CD4-positive, CD25-positive, alpha-beta regulatory T cell (primary cell): ENCODE data around the gene GADL1. TPM values are rescaled to one million over a fixed set of nuclear protein-coding genes. Genes with fewer than 3 reads are reported as not detected.
A peak's percentile ranks its signal among the peaks of the same experiment; 100 is the strongest.

ENCODE experiments used
- ATAC-seq, 2 donors: fragments of 150-1000 bp; cut with Tn5 transposase; one replicate each; pipeline ENCODE4 v1.10.0; 2021; ENCODE audit warnings: low read depth in 2 of 2, moderate number of reproducible peaks in 2 of 2, moderate library complexity in 1 of 2
- DNase-seq, 3 donors: peaks; one replicate each; pipeline versions ENCODE4 v3.0.0 to v3.0.0-alpha.2; 2012 to 2022; ENCODE audit warnings: mixed read lengths in 1 of 3
- H3K27ac ChIP-seq: one replicate; pipeline ENCODE4 v1.7.0; 2013; ENCODE audit warnings: mild to moderate bottlenecking, low read length; ENCODE audit not compliant: insufficient read depth, poor library complexity, severe bottlenecking
- H3K27me3 ChIP-seq: one replicate; pipeline ENCODE4 v1.7.0; 2013; ENCODE audit warnings: low read length; ENCODE audit not compliant: control insufficient read depth, insufficient read depth
- H3K36me3 ChIP-seq: one replicate; pipeline ENCODE4 v1.7.0; 2013; ENCODE audit warnings: mild to moderate bottlenecking, low read length, moderate library complexity; ENCODE audit not compliant: control insufficient read depth, insufficient read depth
- H3K4me1 ChIP-seq: 2 replicates; pipeline ENCODE4 v1.7.0; 2013; ENCODE audit warnings: mild to moderate bottlenecking, low read length; ENCODE audit not compliant: insufficient read depth, control insufficient read depth, poor library complexity, severe bottlenecking
- H3K4me3 ChIP-seq: one replicate; pipeline ENCODE4 v1.7.0; 2013; ENCODE audit warnings: low read depth, mild to moderate bottlenecking, low read length, moderate library complexity
- H3K9me3 ChIP-seq, 2 experiments: 1 replicate in 1 of 2; 2 replicates in 1 of 2; pipeline ENCODE4 v1.7.0; 2013; ENCODE audit warnings: low read length in 2 of 2, mild to moderate bottlenecking in 1 of 2, moderate library complexity in 1 of 2; ENCODE audit not compliant: control insufficient read depth in 2 of 2
- H3K27ac Mint-ChIP-seq, 3 donors: one replicate each; pipeline ENCODE4 v1.8.0; 2020 to 2022; ENCODE audit warnings: mild to moderate bottlenecking in 3 of 3, mixed read lengths in 3 of 3, moderate library complexity in 2 of 3
- H3K27me3 Mint-ChIP-seq: one replicate; pipeline ENCODE4 v1.8.0; 2022; ENCODE audit warnings: mild to moderate bottlenecking, mixed read lengths
- H3K36me3 Mint-ChIP-seq: one replicate; pipeline ENCODE4 v1.8.0; 2020; ENCODE audit warnings: mixed read lengths
- H3K4me1 Mint-ChIP-seq, 4 donors: one replicate each; pipeline ENCODE4 v1.8.0; 2020 to 2022; ENCODE audit warnings: mixed read lengths in 4 of 4, mild to moderate bottlenecking in 1 of 4
- H3K4me3 Mint-ChIP-seq, 4 donors: one replicate each; pipeline ENCODE4 v1.8.0; 2020 to 2022; ENCODE audit warnings: mild to moderate bottlenecking in 4 of 4, mixed read lengths in 4 of 4, moderate library complexity in 3 of 4
- H3K9me3 Mint-ChIP-seq, 7 donors: one replicate each; pipeline ENCODE4 v1.8.0; 2020 to 2022; ENCODE audit warnings: mixed read lengths in 7 of 7, mild to moderate bottlenecking in 3 of 7, moderate library complexity in 2 of 7
- polyA plus RNA-seq, 4 donors: library from polyadenylated mRNA; unstranded; fragments of 300-500 nt; fragmentation: Illumina TruSeq; gene quantifications; one replicate each; pipeline ENCODE4 v1.2.3, GENCODE V29; 2021
- total RNA-seq: library from RNA; stranded (reverse); gene quantifications from one replicate; pipeline ENCODE4 v1.2.3, GENCODE V29; 2022

The GADL1 gene
- total and polyA plus RNA-seq, 5 donors from 2014 or later: not detected

DNA sequence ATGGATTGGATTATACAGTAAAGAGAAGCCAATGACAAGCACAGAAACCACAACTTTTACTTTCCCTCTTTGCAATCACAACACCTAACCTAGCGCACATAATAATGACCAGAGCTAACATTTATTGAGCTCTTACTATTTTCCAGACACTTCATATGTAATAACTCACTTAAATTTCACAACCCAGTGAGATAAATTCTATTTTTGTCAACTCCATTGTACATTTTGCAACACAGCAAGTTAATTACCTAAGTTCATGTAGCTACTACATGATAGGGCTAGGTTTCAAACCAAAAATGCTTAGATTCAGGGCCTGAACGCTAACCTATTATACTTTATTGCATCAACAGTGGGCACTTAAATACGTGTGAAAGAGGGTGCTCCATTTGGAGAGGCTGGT is 89.5 kb downstream of the GADL1 start:
- Mint-ChIP-seq H3K9me3 (peaks cover 0 to 1% (median 0%) of the 10 kb centered on the region in 7 donors), H3K4me3 (no peak overlapping the region), H3K27me3 (peaks cover 7% of the 10 kb centered on the region), H3K4me1 (peaks cover 0 to 8% (median 0%) of the 10 kb centered on the region in 4 donors), H3K36me3 (no peaks in the 10 kb centered on the region), H3K27ac (peak overlapping the region in 1 of 3 donors; percentile 77)
- no peaks in the 10 kb centered on the region for H3K36me3 ChIP-seq
- H3K9me3 ChIP-seq: no peaks in the 10 kb centered on the region
- H3K27me3 ChIP-seq: no peaks in the 10 kb centered on the region
- DNase-seq (no peak), ATAC-seq (no peak)
- H3K27ac ChIP-seq: no peak overlapping the region
- no peaks in the 10 kb centered on the region for H3K4me1 ChIP-seq
- H3K4me3 ChIP-seq: no peak overlapping the region

DNA sequence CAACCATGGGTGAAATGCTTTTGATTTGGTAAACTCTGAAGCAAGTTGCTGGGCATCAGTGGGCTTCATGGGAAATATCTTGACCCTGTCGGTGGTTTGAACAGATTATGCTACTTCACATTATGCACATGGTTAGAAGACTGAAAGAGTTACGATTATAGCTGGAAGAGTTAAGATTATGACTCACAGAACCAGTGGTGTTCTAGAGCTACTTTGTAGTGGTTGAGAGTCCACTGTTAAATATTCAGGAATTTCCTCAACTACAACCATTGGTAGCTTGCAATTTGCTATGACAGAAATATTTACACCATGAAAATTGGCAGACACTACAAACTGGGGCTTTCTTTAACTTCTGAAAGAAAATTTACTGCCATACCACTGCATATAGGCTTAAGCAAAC is 99.3 kb downstream of the GADL1 start:
- Mint-ChIP-seq H3K4me1 (no peaks in the 10 kb centered on the region), H3K27ac (no peak overlapping the region), H3K4me3 (no peak overlapping the region), H3K9me3 (peaks cover 0 to 2% (median 0%) of the 10 kb centered on the region in 7 donors), H3K27me3 (no peaks in the 10 kb centered on the region), H3K36me3 (no peaks in the 10 kb centered on the region)
- H3K9me3 ChIP-seq: no peaks in the 10 kb centered on the region
- H3K27ac ChIP-seq: no peak overlapping the region
- no peaks in the 10 kb centered on the region for H3K27me3 ChIP-seq
- H3K4me1 ChIP-seq: no peaks in the 10 kb centered on the region
- no peak overlapping the region for H3K4me3 ChIP-seq
- H3K36me3 ChIP-seq: no peaks in the 10 kb centered on the region
- no peak for ATAC-seq
- DNase-seq: no peak

DNA sequence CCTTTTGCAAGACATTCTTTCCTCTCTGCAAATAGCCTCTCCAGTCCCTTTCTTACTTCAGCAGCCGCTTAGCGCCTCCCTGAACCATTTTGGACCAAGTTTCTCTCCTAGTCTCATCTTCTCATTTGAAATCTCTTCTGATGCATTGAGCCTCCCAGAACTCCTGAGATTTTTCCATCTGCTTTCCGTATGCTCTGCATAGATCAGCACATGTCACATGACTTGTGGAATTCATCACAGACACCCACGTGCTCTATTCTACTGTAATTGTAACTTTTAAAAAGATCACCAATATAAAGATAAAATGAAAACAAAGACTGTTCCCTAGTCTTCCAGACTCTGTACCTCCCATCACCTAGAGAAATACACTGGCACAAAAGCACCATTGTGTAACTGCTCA is 100.7 kb downstream of the GADL1 start:
- H3K36me3 Mint-ChIP-seq: no peaks in the 10 kb centered on the region
- no peak for DNase-seq
- ATAC-seq: no peak

DNA sequence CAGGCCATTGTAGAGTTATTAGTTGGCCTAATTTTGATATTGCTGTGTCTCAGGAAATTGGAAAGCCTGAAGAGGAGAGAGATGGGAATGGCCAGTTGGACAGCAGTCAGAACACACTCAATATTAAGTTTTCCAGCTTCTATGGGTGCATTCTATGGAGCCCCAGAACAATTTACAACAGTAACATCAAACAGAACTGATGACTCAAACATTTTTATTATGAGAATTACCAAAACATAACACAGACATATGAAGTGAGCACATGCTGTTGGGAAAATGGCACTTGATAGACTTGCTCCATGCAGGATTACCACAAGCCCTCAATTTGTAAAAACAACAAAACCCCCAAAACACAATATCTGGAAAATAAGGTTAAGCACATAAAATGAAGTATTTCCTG is 104.3 kb downstream of the GADL1 start:
- no peak overlapping the region for H3K4me3 ChIP-seq
- H3K9me3 ChIP-seq: no peaks in the 10 kb centered on the region
- Mint-ChIP-seq H3K9me3 (peaks cover 0 to 2% (median 0%) of the 10 kb centered on the region in 7 donors), H3K27ac (no peak overlapping the region), H3K4me1 (peaks cover 0 to 4% (median 0%) of the 10 kb centered on the region in 4 donors), H3K4me3 (no peak overlapping the region), H3K36me3 (no peaks in the 10 kb centered on the region), H3K27me3 (peaks cover 6% of the 10 kb centered on the region)
- H3K4me1 ChIP-seq: no peaks in the 10 kb centered on the region
- no peaks in the 10 kb centered on the region for H3K27me3 ChIP-seq
- no peaks in the 10 kb centered on the region for H3K36me3 ChIP-seq
- ATAC-seq (no peak), DNase-seq (no peak)
- no peak overlapping the region for H3K27ac ChIP-seq

More for the DNA sequence above, 100.7 kb downstream of the GADL1 start:
- Histone ChIP-seq H3K9me3 (no peaks in the 10 kb centered on the region), H3K36me3 (no peaks in the 10 kb centered on the region), H3K4me3 (no peak overlapping the region), H3K4me1 (no peaks in the 10 kb centered on the region), H3K27me3 (no peaks in the 10 kb centered on the region), H3K27ac (no peak overlapping the region)
- H3K4me1 Mint-ChIP-seq: peaks cover 0 to 4% (median 0%) of the 10 kb centered on the region in 4 donors
- no peak overlapping the region for H3K27ac Mint-ChIP-seq
- peaks cover 0 to 2% (median 0%) of the 10 kb centered on the region in 7 donors for H3K9me3 Mint-ChIP-seq
- H3K27me3 Mint-ChIP-seq: peaks cover 2% of the 10 kb centered on the region
- H3K4me3 Mint-ChIP-seq: no peak overlapping the region

DNA sequence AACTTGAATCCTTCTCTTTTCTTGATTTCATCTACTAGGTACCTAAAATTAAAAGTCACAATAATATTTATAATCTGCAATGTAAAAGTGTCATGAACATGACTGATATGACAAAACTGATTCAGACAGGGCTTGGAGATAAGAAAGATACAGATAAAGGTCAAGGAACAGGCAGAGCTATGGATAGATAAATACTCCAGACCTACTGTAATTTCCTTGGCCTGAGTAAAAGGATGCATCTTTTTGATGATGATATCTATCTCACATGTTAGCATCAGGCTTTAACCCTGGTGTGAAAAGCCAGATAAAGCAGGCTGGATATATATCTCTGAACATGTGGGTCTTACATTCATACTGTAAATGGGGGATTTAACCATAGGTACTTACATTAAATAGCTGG is 108.1 kb downstream of the GADL1 start:
- H3K27ac Mint-ChIP-seq: no peak overlapping the region
- Histone ChIP-seq H3K9me3 (no peaks in the 10 kb centered on the region), H3K27ac (no peak overlapping the region), H3K27me3 (peaks cover 3% of the 10 kb centered on the region), H3K4me3 (no peak overlapping the region), H3K36me3 (no peaks in the 10 kb centered on the region), H3K4me1 (no peaks in the 10 kb centered on the region)
- DNase-seq (no peak), ATAC-seq (no peak)
- H3K4me3 Mint-ChIP-seq: no peak overlapping the region
- peaks cover 0 to 4% (median 0%) of the 10 kb centered on the region in 4 donors for H3K4me1 Mint-ChIP-seq
- H3K27me3 Mint-ChIP-seq: peaks cover 10% of the 10 kb centered on the region
- peaks cover 0 to 1% (median 0%) of the 10 kb centered on the region in 7 donors for H3K9me3 Mint-ChIP-seq
- no peaks in the 10 kb centered on the region for H3K36me3 Mint-ChIP-seq

DNA sequence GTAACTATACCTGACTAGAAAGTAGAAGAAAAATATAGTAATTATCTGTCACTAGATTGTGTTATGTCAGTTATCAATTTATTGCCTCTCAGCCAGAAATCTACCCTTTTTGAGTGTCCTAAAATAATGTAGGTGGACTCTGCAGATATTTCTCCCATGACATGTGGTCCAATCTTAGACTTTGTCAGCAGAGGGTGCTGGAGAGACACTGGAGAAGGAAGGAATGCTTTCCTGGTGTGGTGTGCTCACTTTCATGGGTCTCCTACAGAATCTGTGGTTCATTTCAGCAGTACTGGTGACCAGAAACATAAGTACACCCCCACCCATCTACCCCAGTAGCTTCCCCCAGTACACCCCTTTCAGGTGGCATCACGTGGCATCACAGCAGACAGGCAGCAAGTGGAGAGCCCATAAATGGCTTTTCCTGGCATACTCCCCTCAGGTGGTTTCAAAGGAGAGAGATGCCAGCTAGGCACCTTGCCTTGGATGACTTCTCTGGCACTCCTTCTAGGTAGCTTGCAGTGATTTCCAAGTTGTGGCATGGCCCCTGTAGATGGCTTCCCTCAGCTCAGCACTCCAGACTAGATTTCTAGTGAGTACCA is 114.7 kb downstream of the GADL1 start:
- Mint-ChIP-seq H3K4me3 (no peak overlapping the region), H3K36me3 (no peaks in the 10 kb centered on the region), H3K27me3 (peaks cover 4% of the 10 kb centered on the region), H3K9me3 (peaks cover 0 to 1% (median 0%) of the 10 kb centered on the region in 7 donors), H3K4me1 (no peaks in the 10 kb centered on the region), H3K27ac (no peak overlapping the region)
- ATAC-seq (no peak), DNase-seq (peak in 1 of 3 donors; percentile 35)
- Histone ChIP-seq H3K4me3 (no peak overlapping the region), H3K27me3 (peaks cover 5% of the 10 kb centered on the region), H3K9me3 (no peaks in the 10 kb centered on the region), H3K36me3 (no peaks in the 10 kb centered on the region), H3K4me1 (no peaks in the 10 kb centered on the region), H3K27ac (no peak overlapping the region)

DNA sequence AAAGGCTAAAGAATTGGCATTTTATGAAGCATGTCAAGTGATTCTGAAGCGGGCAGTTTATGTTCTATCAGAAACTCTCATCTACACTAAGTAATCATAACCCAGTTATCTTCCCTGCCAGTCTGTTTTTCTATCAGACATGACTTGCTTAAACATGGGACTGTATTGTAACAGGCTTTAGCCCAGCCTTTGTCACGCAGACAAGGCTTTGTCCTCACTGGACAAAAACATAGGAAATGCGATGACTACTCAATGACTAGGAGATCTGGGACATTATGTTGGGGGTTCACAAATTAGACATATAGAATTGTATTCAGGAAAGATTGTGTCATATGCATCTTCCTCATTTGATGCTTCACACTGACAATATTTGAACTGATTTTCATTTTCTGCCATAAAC is 115.5 kb downstream of the GADL1 start:
- H3K27ac ChIP-seq: no peak overlapping the region
- no peaks in the 10 kb centered on the region for H3K9me3 ChIP-seq
- no peak overlapping the region for H3K27ac Mint-ChIP-seq
- H3K27me3 Mint-ChIP-seq: peaks cover 4% of the 10 kb centered on the region
- no peak overlapping the region for H3K4me3 Mint-ChIP-seq
- DNase-seq: no peak
- H3K4me1 Mint-ChIP-seq: no peaks in the 10 kb centered on the region
- H3K4me3 ChIP-seq: no peak overlapping the region
- no peaks in the 10 kb centered on the region for H3K4me1 ChIP-seq
- ATAC-seq: no peak
- H3K36me3 ChIP-seq: no peaks in the 10 kb centered on the region
- H3K9me3 Mint-ChIP-seq: no peaks in the 10 kb centered on the region
- H3K27me3 ChIP-seq: peaks cover 6% of the 10 kb centered on the region
- H3K36me3 Mint-ChIP-seq: no peaks in the 10 kb centered on the region

DNA sequence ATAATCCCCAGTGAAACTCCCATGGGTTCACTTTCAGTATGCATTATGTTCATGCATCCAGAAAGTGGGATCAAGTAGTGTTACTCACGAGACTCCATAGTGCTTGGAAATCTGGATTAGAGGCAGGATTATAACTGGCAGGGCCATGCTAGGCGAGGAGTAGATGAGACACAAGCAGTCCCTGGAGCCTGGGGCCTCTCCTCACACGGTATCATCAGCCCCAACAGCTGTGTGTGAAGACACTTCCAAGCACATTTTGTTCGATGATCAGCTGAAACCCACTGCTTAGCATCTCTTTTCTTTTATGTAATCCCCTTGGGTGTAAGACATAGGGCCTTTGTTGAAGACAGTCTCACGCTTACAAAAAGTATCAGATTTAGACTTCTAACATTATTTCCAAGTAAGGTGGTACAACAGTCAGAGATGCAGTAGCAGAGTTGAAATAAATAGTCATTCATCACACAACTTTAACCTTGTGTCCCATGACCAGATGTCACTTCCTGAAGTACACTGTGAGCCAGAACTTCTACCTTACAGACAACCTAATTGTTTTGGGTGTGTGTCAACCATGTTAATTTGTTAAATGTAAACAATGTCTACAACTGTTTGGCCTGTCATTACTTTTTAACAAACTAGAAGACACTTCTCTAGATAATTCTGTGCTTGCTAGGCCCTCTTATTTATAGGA is 116.9 kb downstream of the GADL1 start:
- Mint-ChIP-seq H3K27ac (no peak overlapping the region), H3K27me3 (peaks cover 2% of the 10 kb centered on the region), H3K4me1 (no peaks in the 10 kb centered on the region), H3K36me3 (no peaks in the 10 kb centered on the region), H3K4me3 (no peak overlapping the region), H3K9me3 (no peaks in the 10 kb centered on the region)
- Histone ChIP-seq H3K27me3 (peaks cover 8% of the 10 kb centered on the region), H3K4me3 (no peak overlapping the region), H3K36me3 (no peaks in the 10 kb centered on the region), H3K4me1 (no peaks in the 10 kb centered on the region), H3K9me3 (no peaks in the 10 kb centered on the region), H3K27ac (no peak overlapping the region)
- ATAC-seq: no peak
- DNase-seq: no peak
